Daoy (cell line): ENCODE data around the gene ADGRA3. TPM values are rescaled to one million over a fixed set of nuclear protein-coding genes. Genes with fewer than 3 reads are reported as not detected.
A peak's percentile ranks its signal among the peaks of the same experiment; 100 is the strongest.
"Not testable (repeated sequence)": the region's sequence is repeated elsewhere in the genome, so short reads cannot be mapped to it uniquely, and the experiment has no call there.

Source experiments
- DNase-seq: peaks from one replicate; pipeline ENCODE4 v3.0.0-alpha.2; 2015; ENCODE audit warnings: low read depth
- total RNA-seq: library from RNA; depleted of rRNA; stranded (reverse); fragments of >200 nt; shearing (Covaris generic); gene quantifications from 2 replicates; pipeline ENCODE4 v1.2.3, GENCODE V29; 2014

The ADGRA3 gene
- total RNA-seq, 1 experiment from 2014 or later = 19.4 TPM

DNA sequence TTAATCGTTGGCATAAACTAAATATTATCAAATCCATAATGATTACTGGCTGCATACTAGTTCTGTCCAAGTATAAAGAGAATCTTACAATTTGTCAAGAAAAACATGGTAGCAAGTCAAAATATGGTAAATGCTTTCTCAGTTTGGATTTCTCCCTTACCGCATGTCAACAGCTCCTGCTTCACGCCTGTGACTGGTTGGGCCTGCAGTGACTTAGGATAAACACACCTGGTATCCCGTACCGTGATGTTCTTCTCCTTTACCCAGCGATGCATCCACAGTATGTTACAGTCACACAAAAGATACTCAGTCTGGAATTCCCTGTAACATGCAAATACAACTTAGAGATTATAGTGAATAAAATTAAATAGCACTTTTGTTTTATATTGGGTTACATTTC is 71.1 kb downstream of the ADGRA3 start:
- DNase-seq = no peak

DNA sequence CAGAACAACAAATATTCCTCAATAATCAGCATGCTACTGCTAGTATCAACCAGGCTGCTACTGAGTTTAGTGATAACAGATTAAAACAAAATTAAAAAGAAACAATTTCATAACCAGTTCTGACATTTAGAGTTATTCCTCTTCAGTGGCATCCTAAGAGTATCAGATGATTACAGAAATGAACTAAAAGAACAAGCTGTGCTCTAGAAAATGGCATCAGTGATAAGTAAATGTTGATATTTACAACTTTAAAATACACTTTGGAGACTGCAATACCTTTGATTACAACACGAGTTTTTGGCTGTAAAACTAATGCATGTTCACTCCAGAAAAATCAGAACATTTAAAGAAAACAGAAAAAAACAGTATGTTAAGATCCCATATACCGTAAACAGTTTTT is 72.9 kb downstream of the ADGRA3 start:
- no peak for DNase-seq

DNA sequence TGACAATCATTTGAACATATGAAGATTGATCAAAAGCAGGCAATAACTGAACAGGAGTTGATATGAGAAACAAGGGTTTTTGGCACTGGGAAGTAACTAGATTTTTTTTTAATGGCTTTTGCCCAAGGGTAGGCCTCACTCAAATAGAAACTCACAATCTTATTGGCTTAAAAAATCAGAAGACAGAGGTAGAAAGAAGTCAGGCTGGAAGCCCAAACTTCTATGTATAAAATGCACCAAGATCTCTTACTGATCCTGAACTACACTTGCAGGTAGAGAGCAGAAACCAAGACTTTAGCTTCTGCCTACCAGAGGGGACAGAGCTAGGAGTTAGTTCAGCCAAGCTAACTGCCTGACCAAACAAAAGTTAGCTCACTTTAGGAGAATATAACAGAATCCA is 74.9 kb downstream of the ADGRA3 start:
- DNase-seq = no peak

DNA sequence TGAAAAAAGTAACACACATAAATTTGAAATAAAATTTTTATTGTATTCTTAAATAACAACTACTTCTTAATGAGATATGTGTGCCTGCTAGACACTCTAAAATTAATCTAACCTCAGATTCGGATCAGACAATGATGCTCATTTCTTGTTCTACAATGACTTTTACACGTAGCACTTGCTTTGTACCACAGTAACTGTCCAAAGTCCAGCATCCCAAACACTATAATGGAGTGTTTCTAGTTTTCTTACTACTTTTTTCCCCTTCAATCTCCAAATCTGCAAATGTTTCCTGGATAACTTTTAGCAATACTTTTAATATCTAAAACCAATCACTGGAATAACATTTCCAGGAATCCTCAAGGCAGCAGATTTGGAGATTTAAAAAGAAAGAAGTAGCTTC is 75.9 kb downstream of the ADGRA3 start:
- no peak for DNase-seq

- no peak for DNase-seq
Measured at GRCh38 chr4:22435652-22436051, 80.2 kb downstream of the ADGRA3 start.

GRCh38 chr4:22434895-22435294 is 81.0 kb downstream of the ADGRA3 start:
- DNase-seq = peak; percentile 37

DNA sequence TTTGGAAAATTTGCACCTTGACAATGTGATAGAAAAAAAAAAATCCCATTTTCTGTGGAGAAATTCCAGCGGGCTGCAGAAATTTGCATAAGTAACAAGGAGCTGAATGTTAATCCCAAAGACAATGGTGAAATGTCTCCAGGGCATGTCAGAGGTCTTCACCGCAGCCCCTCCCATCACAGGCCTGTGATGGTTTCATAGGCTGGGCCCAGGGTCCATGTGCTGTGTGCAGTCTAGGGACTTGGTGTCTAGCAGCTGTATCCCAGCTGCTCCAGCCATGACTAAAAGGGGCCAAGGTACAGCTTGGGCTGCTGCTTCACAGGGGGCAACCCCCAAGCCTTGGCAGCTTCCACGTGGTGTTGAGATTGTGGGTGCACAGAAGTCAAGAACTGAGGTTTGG is 85.2 kb downstream of the ADGRA3 start:
- no peak for DNase-seq

DNA sequence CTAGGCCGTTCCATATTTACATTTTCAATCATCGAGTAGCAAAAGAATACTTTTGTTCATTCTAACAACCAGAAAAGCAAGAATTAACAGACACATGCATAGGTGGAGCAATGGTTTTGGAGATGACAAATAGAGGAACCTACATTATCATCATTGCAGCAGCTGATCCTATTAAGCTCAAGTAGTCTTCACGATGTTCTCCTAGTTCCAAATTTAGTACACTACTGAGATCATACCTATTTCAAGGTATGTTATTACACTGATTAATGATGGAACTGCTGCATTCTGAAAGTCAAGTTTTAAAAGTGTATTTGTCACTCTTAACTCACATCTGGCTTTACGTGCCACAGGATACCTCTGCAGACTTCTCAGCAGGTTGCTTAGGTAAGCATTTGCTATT is 87.4 kb downstream of the ADGRA3 start:
- no peak for DNase-seq

DNA sequence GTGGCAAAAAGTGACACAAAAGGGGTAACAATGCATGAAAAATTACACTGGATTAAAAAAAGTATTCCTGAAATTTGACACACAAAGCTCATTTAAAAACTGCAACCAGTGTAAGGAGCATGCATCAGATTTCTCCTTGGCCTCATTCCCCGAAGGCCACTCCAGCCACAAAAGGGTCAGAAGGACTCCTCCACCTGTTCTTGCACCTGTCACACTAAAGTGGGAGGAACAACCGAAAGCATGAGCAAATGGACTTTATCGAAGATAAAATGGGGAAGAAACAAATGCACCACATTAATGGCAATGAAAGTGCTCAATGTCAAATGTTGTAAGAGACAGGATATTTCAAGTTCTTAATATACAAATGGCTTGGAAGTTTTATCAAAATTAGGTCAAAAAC is 88.2 kb downstream of the ADGRA3 start:
- no peak for DNase-seq

- DNase-seq = no peak
Measured at GRCh38 chr4:22420291-22420690, 95.6 kb downstream of the ADGRA3 start.

GRCh38 chr4:22417408-22417807 is 98.5 kb downstream of the ADGRA3 start:
- DNase-seq = peak; percentile 8

GRCh38 chr4:22416403-22416802 is 99.5 kb downstream of the ADGRA3 start:
- DNase-seq = peak; percentile 2

GRCh38 chr4:22414833-22415232 is 101.0 kb downstream of the ADGRA3 start:
- no peak for DNase-seq

DNA sequence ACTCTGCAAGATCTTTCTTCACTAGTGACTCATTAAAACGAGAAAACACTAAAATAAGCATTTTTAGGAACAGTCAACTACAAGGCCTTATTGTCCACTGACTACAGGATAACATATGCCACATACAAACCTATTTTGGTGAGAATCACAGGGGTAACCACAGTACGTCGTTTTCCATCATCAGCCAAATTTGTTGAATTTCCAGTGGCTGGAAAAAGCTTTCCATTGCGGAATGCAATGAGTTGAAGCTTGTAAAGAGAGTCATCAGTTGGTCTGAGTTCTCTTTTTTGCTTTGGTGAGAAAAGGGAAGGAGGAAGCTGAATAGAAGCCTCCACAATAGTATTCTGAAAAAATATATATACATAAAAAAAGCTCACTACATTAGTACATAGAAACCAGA is 102.4 kb downstream of the ADGRA3 start:
- no peak for DNase-seq

DNA sequence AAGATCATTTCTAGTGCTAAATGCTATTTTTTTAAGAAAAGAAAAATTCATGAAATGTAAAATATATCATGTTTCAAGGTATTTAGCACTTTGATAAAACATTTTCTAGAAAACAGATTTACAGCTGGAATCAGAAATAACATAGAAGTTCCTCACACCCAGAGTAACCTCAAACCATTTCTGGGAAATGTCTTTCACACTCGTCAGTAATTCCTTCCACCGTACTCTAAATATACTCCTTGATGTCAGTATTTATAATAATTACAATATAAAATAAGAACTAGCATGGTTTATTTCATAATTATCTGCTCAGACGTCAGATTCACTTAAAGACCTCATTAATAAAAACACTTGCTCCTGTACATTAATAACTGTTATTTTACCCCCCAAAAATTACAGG is 103.9 kb downstream of the ADGRA3 start:
- no peak for DNase-seq

DNA sequence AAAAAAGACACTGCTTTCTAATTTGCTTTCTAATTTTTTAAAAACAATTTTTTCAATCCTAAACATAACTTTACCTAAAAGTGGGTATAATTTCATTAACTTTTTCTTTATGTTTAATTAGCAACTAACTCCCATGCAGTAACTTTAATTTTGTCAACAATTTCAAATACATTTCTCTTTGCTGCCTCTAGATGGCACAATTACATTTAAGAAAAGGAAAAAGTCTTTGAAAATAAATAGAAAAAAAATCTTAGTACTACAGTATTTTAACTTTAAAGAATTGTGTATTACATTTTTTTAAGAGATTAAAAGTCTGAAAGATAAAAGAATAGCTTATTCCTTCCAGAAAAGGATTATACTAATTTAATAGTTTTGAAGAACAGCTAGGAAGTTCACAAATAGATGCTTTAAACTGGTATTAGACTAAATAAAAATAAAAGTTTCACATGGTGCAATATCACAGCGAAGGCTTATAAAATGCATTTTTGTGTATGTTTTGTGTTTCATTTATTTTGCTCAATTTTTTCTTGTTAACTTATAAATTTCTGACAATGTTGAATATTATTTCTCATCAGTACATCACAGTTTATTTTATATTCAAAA is 105.1 kb downstream of the ADGRA3 start:
- DNase-seq = no peak

- no peak for DNase-seq
Measured at GRCh38 chr4:22408474-22408873, 107.4 kb downstream of the ADGRA3 start.

- DNase-seq = no peak
Measured at GRCh38 chr4:22407361-22407760, 108.5 kb downstream of the ADGRA3 start.

DNA sequence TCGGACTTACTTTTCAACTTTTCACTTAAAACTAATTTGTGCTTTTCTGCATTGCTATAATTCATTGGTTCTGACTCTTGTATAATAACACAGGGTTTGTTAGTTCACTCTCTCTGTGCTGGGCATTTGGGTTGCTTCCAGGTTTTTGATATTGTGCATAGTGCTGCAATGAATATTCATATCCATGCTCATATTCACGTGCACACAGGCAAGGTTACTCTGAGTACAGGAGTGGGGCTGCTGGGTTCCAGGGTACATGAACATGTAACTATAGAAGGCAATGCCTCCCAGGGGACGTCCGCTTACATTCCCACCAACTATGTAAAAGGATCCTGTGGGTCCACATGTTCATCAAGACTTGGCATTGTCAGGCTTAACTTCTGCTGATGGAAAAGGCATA is 117.2 kb downstream of the ADGRA3 start:
- no peak for DNase-seq

DNA sequence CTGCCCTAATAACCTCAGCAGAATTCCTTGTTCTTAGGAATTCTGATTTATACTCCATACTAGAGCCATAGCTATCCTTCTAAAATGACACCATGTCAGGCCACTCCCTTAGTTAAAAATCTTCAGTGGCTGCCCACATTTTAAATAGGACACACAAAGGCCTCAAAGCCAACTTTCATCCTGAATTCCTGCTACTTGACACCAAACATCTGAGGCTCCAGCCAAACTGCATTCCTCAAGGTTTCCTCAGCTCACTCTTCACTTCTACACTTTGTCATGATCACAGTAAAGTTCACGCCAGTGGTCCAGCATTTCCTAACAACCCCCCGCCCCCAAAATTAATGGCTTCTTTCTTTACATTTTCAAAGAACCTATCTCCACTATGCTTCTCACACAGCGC is 124.3 kb downstream of the ADGRA3 start:
- no peak for DNase-seq

GRCh38 chr4:22389240-22389870 is 126.5 kb downstream of the ADGRA3 start:
- DNase-seq = peak; percentile 51

GRCh38 chr4:22385611-22386011 is 130.3 kb downstream of the ADGRA3 start:
- peak; percentile 7 for DNase-seq

DNA sequence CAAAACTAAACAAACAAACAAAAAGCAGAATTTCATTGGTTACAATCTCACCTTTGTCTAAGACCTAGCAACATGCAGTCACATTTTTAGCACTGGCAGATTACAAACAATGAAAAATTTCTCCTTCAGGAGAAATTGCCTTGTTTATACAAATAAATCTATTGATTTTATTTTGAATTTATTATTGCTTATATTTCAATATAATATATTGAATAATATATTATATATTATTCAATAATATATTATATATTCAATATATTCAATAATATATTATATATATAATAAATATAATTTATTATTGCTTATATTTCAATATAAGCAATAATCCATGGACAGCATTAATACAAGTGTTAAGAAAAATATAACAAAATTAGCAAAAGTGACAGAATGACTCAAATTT is 131.7 kb downstream of the ADGRA3 start:
- no peak for DNase-seq

DNA sequence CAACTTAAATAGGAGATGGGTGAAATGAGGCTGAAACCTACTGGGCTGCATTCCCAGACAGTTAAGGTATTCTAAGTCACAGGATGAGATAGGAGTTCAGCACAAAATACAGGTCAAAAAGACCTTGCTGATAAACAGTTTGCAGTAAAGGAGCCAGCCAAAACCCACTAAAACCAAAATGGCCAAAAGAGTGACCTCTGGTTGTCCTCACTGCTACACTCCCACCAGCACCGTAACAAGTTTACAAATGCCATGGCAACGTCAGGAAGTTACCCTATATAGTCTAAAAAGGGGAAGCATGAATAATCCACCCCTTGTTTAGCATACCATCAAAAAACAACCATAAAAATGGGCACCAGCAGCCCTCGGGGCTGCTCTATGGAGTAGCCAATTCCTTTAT is 133.7 kb downstream of the ADGRA3 start:
- DNase-seq = not testable (repeated sequence)
